Measurements from ENCODE around the gene NIM1K.

Gene NIM1K

DNA sequence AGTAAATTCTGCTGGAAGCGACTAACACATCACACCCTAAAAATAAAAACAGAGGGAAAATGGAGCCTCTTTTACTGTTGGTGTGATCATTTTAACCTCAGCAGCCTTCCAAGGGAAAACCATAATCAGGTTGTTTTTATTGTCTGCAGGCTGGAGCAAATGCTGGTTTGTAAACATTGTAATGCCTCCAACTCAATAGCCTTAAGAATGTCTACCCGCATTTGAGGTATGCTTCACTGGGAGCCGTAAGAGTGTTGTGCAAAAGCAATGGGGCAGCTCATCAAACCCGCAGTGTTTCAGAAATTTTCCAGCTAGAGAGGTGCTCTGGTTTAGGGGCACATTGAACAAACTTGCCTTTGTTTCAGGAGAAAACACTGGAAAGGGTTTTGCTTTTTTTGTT is 17.0 kb downstream of the NIM1K start:
- H3K4me3 ChIP-seq (ENCODE audit: low read depth, low read length) = no peak overlapping the region
- TF ChIP-seq, protein P1, sequence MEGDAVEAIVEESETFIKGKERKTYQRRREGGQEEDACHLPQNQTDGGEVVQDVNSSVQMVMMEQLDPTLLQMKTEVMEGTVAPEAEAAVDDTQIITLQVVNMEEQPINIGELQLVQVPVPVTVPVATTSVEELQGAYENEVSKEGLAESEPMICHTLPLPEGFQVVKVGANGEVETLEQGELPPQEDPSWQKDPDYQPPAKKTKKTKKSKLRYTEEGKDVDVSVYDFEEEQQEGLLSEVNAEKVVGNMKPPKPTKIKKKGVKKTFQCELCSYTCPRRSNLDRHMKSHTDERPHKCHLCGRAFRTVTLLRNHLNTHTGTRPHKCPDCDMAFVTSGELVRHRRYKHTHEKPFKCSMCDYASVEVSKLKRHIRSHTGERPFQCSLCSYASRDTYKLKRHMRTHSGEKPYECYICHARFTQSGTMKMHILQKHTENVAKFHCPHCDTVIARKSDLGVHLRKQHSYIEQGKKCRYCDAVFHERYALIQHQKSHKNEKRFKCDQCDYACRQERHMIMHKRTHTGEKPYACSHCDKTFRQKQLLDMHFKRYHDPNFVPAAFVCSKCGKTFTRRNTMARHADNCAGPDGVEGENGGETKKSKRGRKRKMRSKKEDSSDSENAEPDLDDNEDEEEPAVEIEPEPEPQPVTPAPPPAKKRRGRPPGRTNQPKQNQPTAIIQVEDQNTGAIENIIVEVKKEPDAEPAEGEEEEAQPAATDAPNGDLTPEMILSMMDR (IDR thresholded peaks at IDR 0.05; ENCODE audit: insufficient read depth, low read depth, low read length, missing control alignments) = no peak
- no peak for DNase-seq (ENCODE audit: low read depth)

DNA sequence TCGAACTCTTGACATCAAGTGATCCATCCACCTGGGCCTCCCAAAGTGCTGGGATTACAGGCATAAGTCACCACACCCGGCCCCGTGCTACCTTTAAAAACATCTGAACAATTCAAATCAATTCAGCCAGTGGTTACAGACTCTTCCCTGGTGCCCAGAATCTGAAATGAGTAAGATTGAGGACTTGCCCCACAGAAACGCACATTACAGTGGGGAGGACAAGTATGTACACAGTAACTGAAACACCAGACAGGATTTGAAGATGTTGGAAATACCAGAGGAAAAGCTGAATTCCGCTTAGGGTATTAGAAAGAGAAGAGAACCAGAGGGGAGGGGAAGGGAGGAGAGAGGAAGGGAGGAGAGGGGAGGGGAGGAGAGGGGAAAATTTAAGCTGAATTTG is 17.8 kb downstream of the NIM1K start:
- H3K4me3 ChIP-seq (ENCODE audit: low read depth, low read length) = no peak overlapping the region
- TF ChIP-seq, protein P1 (IDR thresholded peaks at IDR 0.05; ENCODE audit: insufficient read depth, low read depth, low read length, missing control alignments) = no peak
- DNase-seq (ENCODE audit: low read depth) = no peak

DNA sequence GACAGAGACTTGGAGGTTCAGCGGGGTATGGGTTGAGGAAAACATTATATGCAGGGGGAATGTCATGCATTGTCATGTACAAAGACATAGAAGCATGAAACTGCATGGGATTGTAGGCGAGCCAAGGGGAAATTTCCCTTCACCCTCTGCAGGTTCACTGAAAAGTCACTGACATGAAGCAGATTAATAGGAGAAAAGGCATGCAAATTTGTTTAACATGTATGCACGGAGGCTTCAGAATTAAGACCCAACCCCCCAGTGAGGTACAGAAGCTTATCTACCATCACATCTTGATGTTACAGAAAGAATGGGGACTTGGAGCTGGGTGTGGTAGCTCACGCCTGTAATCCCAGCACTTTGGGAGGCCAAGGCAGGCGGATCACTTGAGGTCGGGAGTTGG is 18.5 kb downstream of the NIM1K start:
- TF ChIP-seq, protein P1 (IDR thresholded peaks at IDR 0.05; ENCODE audit: insufficient read depth, low read depth, low read length, missing control alignments) = no peak
- DNase-seq (ENCODE audit: low read depth) = peak; percentile 28
- H3K4me3 ChIP-seq (ENCODE audit: low read depth, low read length) = no peak overlapping the region

DNA sequence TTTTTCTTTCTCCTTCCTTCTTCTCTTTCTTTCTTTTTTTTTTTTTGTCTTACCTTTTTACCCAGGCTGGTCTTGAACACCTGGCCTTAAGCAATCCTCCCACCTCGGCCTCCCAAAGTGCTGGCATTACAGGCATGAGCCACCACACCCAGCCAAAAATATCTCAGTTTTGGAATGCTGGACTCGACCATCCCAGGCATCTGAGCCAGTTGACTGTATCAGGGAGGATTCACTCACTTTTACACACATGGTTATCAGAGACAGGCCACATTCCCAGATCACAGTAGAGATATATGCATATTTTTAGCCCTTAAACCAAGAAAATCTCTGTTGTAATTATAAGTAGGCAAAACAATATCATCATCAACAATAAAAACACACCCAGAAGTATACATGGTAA is 21.9 kb downstream of the NIM1K start:
- DNase-seq (ENCODE audit: low read depth) = no peak
- H3K4me3 ChIP-seq (ENCODE audit: low read depth, low read length) = no peak overlapping the region
- TF ChIP-seq, protein P1 (IDR thresholded peaks at IDR 0.05; ENCODE audit: insufficient read depth, low read depth, low read length, missing control alignments) = no peak

DNA sequence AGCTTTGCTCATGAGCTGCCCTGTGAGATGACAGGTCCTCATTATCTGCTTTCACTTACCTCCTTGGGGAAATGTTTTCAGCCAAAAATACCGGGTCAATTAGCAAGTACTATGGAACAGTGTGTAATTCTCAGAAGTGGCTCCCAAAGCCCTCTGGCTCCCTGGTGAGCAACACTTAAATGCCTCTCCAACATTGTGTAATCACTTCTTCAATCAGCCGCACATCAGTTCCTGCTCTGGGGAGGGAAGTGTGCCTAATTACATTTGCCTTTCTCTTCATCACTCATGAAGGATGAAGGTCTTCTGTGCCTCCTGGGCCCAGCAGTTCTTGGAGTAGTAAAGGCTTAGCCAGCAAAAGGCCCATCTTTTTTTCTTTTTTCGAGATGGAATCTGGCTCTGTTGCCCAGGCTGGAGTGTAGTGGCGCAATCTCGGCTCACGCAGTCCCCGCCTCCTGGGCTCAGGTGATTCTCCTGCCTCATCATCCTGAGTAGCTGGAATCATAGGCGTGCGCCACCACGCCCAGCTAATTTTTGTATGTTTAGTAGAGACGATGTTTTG is 23.1 kb downstream of the NIM1K start:
- no peak for DNase-seq (ENCODE audit: low read depth)
- H3K4me3 ChIP-seq (ENCODE audit: low read depth, low read length) = no peak overlapping the region
- TF ChIP-seq, protein P1 (IDR thresholded peaks at IDR 0.05; ENCODE audit: insufficient read depth, low read depth, low read length, missing control alignments) = no peak

DNA sequence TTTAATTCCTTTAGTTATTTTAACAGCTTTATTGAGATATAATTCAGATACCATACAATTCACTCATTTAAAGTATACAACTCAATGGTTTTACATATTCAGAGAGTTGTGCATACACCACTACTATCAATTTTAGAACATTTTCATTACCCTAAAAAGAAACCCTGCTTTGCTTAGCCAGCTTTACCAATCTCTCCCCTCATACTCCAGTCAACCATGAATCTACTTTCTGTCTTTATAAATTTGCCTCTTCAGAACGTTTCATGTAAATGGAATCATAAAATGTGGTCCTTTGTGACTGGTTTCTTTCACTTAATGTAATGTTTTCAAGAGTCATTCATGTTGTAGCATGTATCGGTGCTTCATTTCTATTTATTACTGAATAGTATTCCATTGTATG is 24.9 kb downstream of the NIM1K start:
- H3K4me3 ChIP-seq (ENCODE audit: low read depth, low read length) = no peak overlapping the region
- no peak for DNase-seq (ENCODE audit: low read depth)
- TF ChIP-seq, protein P1 (IDR thresholded peaks at IDR 0.05; ENCODE audit: insufficient read depth, low read depth, low read length, missing control alignments) = no peak

DNA sequence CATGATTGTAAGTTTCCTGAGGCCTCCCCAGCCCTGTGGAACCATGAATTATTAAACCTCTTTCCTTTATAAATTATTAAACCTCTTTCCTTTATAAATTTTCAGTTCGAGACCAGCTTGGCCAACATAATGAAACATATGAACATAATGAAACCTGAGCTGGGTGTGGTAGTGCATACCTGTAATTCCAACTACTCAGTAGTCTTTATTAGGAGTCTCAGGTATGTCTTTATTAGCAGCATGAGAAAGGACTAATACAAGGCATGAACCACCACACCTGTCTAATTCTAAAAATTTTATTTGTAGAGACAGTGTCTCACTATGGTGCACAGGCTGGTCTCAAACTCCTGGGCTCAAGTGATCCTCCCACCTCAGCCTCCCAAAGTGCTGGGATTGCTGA is 27.1 kb downstream of the NIM1K start:
- TF ChIP-seq, protein P1 (IDR thresholded peaks at IDR 0.05; ENCODE audit: insufficient read depth, low read depth, low read length, missing control alignments) = no peak
- DNase-seq (ENCODE audit: low read depth) = no peak
- no peak overlapping the region for H3K4me3 ChIP-seq (ENCODE audit: low read depth, low read length)

Measured in GM12865 (cell line).